Erythroblast (primary cell): Measurements from ENCODE around the gene PLAAT5.

ENCODE experiments used
- GATA1 ChIP-seq: IDR thresholded peaks from 2 replicates; pipeline ENCODE4 v1.6.1; 2011; ENCODE audit warnings: low read depth, mild to moderate bottlenecking, control low read depth, low read length, moderate library complexity
- POLR2A ChIP-seq: IDR thresholded peaks from 2 replicates; pipeline ENCODE4 v1.6.1; 2011; ENCODE audit warnings: mild to moderate bottlenecking, low read length

GRCh38 chr11:63504054-63504453, 13.1 kb upstream of the PLAAT5 start:
- TF ChIP-seq POLR2A (no peak), GATA1 (no peak)
